Measurements from ENCODE around the gene CDC26.
"Not testable (repeated sequence)": the region's sequence is repeated elsewhere in the genome, so short reads cannot be mapped to it uniquely, and the experiment has no call there.

Gene CDC26

DNA sequence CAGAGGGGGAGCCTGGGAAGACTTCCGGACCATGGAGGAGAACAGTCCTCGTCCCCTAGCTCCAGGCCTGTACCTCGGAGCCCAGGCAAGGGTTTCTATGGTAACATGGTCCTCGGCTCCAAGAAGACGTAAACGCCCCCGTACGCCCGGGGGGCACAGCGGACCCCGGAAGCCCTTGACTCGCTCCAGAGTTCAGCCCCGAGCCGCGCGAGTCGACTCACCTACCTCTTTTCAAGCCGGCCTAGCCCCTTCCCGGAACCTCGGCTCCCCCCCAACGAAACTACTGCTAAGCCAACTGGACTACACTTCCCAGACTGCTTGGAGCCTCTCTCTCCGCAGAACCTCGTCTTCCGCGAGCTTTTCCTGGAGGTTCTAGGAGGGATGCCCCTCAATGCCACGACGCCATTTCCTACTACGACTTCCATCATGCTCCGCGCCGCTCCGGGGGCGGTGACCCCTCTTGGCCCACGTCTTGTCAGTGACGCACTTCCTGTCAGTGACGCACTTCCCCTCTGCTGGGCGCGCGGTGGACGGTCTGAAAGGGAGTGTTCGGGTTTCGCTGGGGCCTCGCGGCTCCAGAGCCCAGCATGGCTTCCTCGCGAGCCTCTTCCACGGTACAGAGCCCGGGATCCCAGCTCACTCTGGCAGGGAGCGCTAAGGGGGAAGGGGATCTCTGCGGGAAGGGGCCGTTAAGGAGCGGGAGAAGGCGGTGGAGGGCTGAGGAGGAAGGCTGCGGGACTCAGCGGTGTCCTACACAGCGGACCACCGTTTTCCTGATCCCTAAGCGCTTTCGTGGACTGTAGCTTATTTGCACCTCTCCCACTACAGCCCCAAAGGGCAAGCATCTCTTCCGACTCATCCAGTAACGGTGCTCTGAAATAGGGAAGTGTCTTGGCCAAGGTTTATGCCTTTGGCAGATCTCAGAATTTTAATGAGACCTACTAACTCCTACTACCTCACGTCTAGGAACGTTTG lies at the start of gene CDC26, which contains the start of gene PRPF4:
CDC26 (minus strand) TSS at position 416 of the 975 bp plus-strand sequence. CDS start 3,065 bp downstream, outside the sequence.
PRPF4 (plus strand) TSS at position 502 of the 975 bp plus-strand sequence; CDS start at position 588, 86 bp downstream.
- DNase-seq, result peak; percentile 92 to 94

GRCh38 chr9:113322671-113323070 lies 47.3 kb upstream of the CDC26 start:
- no peak for DNase-seq

DNA sequence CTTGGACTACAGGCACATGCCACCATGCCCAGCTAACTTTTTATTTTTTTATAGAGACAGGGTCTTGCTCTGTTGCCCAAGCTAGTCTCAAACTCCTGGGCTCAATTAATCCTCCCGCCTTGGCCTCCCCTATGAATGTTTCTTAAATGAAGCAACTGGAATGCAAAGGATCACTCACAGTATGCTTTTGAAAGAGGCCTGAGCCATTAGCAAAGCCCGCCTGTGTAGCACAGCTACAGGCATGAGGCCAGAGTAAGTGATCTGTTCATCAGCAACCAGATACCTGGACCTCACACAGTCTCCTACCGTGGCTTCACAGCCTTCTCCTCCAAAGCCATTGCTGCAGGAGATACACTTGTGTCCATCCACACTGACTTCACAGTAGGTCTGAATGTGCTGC lies 44.7 kb upstream of the CDC26 start:
- DNase-seq, result no peak

DNA sequence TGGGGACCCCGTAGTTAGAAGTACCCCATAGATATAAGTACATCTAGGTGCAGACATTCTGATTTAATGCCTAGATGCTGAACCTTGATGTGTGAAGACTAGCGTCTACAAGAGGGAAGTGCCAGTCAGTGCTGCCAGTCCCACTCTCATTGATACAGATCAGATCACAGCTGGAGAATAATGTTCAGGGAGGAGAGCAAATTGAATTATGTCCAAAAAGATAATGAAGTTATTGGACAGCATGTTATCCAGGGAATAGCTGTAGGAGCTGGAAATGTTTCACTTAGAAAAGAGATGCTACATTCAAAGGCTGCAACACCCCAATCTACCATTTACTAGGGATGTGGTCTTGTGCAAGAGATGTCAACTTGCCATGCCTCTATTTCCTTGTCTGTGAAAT lies 43.7 kb upstream of the CDC26 start:
- no peak for DNase-seq

DNA sequence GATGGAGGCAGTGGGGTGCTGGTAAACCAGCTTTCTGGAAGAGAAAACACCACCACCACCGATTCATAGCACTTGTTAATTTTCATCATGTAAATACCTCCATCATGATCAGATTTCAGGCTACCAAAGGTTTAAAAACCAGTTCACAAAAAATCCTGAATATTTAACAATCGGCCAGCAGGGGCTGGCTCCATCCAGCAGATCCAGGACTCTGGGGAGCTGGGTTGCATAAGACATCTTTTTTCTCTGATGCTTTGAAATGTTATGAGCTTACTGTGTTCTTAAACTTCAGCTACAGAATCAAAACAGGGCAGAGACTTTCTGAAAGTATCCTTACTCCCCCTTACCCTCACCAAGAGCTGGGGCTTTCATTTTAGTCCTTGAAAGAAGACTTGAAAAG lies 42.4 kb upstream of the CDC26 start:
- no peak for DNase-seq

DNA sequence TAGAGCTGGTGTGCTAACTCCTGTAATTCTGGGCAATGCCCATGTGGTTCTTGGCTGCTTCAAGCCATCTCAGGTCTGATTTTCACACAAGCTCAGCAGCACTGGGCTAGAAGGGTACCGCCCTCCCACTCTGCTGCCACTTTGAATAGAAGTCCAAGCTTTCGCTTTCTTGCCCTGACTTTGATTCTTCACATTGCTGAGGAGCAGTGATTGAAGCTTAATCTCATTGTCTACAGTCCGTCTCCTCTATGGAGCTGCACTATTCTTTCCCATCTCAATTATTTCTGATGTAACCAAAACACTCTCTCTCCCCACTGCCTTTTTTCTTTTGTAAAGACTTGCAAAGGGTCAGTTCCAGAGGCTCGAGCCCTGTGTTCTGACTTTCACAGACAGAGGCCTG lies 40.7 kb upstream of the CDC26 start:
- no peak for DNase-seq

DNA sequence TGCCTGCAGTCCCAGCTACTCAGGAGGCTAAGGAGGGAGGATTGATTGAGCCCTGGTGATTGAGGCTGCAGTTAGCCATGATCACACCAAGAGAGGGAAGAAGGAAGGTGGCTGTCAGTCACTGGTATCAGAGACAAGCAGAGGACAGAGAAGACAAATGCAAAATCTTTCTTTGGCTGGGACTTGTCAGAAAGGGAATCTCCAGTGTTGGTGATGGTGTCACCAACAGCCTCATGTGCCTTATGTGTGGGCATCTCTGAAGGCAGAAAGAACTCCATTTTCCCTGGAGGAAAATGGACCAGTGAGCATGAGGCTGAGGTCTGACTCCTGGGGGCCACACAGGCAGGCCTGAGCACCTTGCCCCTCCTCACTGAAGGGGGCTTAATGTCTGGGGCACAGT lies 39.9 kb upstream of the CDC26 start:
- DNase-seq, result no peak

- DNase-seq, result no peak
These were observed 37.9 kb upstream of the CDC26 start for GRCh38 chr9:113313261-113313660.

- no peak for DNase-seq
These were observed 36.6 kb upstream of the CDC26 start for GRCh38 chr9:113311961-113312360.

DNA sequence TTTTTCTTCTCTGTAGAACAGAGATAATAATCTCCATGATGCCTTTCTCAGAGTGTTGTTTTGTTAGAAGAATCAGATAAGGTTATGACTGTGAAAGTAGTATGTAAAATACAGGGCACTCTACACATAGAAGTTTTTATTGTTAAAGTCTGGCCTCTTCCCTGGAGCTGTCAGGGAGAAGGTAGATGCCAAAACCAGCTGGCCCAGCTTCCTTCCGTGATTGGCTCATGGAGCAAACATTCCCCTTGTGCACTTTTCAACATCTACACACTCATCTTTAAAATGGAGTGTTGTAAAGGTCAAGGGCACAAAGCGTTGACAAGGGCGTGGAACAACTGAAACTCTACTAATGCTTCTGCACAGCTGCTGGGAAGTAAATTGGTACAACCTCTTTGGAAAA lies 35.2 kb upstream of the CDC26 start:
- no peak for DNase-seq

DNA sequence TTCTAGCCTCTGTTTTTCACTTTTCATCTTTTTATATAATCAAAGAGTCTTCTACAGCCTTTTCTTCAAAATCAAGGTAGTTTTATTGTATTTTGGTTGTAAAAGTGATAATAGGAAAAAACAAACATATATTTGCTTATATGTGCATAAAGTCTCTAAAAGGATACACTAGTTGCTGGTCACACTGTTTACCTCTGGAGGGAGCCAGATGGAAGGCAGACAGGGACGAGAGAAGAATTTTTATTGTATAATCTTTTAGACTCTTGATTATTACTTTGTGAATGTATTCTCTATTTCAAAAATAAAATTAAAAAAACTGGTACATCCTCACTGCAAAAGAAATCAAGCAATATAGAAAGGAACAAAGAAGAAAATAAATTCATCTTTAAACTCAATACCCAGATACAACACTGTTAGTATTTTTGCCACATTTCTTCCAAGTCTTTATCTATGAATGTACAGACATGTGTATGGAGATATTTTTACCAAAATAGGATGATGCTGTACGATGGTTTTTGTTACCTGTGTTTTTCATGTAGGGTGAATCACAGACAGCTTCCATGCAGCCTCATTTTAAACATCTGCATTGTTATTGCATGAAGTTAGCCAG lies 33.9 kb upstream of the CDC26 start:
- no peak for DNase-seq

DNA sequence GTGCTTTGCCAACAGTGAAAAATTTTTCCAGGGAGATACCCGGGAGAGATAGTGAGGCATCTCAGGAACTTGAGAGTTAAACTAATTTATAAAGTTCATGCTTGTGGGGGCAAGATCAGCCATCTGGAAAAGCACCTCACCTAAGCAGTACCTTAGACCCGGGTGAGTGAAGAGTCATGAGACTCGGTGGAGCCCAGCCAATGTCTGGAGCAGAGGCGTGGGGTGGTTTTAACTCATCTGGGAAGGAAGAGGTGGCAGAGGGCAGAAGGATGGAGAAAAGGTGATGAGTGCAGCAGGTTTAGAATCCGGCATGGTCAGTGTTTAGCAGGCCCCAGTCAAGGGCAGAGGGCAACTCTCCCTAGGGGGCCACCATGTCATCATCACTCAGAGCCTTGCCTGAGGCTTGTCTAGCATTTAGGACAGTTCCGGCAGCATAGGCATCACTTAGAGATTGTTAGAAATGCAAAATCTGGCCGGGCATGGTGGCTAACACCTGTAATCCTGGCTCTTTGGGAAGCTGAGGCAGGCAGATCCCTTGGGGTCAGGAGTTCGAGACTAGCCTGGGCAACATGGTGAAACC lies 32.1 kb upstream of the CDC26 start:
- no peak for DNase-seq

- no peak for DNase-seq
These were observed 31.2 kb upstream of the CDC26 start for GRCh38 chr9:113306566-113306965.

DNA sequence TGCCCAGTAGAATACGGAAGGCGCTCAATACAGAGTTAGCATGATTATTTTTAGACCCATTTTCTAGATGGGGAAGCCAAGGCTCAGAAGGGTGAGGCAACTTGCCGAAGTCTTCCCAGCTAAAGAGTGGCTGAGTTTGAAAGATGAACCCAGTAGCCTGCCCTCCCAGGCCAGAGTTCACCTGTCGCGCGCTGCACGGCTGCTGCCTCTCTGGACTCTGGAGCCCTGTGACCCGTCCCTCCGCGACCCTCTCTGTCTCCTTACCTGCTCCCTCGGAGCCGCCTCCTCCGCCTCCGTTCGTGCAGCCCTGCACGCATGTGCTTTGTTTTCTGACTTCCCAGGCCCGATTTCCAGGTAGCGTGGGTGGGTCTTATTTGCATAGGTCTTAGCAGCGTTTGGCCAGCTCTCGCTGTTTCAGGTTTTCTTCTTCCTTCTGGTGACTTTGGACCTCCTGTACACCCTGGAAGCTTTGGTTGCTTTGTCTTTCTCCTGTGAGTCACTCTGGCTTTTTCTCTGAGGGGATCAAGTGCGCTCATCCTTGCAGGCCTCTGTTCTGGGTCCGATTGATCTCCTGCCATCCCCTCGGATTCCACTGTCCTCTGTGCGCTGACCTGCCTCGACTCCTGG lies 27.5 kb upstream of the CDC26 start, which contains the start of gene RNF183:
RNF183 (minus strand) TSS at position 585 of the 627 bp plus-strand sequence. CDS start 5,192 bp downstream, outside the sequence.
- no peak for DNase-seq

GRCh38 chr9:113301548-113301947 lies 26.2 kb upstream of the CDC26 start:
- no peak for DNase-seq

DNA sequence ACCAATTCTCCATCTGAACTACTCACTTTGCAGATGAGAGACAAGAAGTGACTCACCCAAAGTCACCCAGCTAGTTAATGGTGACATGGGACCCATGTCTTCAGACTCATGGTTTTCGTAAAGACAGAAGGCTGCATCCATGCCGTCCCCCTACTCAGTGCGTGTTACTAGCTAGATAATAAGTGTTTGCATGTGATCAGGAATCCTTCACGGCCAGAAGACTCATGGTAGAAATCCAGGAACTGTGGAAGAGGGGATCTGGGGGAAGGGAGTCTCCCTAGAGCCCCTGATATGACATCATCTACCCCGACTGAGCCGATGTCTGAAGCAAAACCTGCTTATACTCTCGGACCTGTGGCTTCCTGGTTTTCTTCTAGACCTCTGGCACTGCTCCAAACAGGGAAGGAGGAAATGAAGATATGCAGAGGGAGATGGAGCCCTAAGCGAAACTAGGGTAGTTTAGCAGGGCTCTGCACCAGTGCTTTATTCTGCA lies 24.5 kb upstream of the CDC26 start:
- no peak for DNase-seq

DNA sequence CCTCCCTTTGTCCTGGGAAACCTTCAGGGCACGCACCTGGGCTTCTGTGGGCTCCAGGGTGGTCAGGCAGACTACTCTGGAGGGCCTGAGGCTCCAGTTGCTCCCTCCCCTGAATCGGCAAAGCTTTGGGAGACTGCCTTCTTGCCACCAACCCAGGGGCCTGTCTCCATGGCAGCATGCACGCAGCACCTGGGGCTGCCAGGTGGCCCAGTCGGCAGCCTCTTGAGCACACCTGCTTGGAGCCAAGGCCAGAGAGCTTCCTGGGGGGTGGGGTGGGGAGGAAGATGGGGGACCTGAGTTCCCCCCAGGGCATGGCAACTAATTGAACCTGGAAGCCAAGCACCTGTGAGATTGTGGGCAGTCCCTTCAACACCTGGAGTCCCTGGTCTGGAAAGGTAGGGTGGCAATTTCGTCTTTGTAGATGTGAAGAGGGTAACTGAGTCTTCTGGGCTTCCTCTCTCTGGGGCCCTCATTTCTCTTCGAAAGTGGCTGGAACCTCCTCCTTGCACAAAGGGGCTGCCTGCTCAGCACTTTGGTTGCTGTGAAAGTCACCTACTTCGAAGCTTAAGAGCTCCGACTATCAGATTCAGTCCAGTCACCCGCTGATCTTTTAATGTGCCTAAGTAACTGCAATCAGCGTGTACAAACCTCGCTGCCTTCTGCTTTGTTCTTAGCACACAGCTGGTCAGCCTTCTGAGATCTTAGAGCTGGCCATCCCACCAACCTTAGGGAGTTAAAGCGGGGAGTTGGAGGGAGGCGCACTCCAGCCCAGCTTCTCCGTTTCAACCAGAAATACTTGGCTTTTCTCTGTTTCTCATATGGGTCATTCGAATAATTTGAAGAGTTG lies 23.8 kb upstream of the CDC26 start:
- no peak for DNase-seq

GRCh38 chr9:113298311-113298710 lies 22.9 kb upstream of the CDC26 start:
- DNase-seq, result no peak

- DNase-seq, result no peak
These were observed 21.6 kb upstream of the CDC26 start for GRCh38 chr9:113296796-113297558.

DNA sequence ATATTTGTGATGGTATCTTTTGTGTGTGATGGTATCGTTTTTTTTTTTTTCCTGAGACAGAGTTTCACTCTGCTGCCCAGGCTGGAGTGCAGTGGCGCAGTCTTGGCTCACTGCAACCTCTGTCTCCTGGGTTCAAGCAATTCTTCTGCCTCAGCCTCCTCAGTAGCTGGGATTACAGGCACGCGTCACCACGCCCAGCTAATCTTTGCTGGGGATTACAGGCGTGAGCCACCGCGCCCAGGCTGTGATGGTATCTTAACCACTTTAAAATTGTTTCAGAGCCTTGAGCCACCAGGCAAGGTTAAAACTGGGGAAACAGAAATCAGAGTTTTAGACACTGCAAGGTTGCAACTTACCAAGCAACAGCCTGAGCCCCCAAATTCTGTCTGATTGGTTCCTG lies 20.9 kb upstream of the CDC26 start:
- not testable (repeated sequence) for DNase-seq

GRCh38 chr9:113293285-113293878 lies 18.0 kb upstream of the CDC26 start:
- no peak for DNase-seq
